HFF-Myc (cell line): ENCODE measurements around the gene SERPINC1.
"Not testable (repeated sequence)": the region's sequence is repeated elsewhere in the genome, so short reads cannot be mapped to it uniquely, and the experiment has no call there.

Experiments used
- DNase-seq: peaks from one replicate; pipeline ENCODE4 v3.0.0-alpha.2; 2011; ENCODE audit warnings: low read depth; ENCODE audit errors: extremely low read depth
- H3K4me3 ChIP-seq: replicated peaks from 2 replicates; pipeline ENCODE4 v1.5.1; 2011; ENCODE audit warnings: low read depth, mild to moderate bottlenecking, control low read depth, low read length
- CTCF ChIP-seq: IDR thresholded peaks from 2 replicates; pipeline ENCODE4 v1.5.1; 2012; ENCODE audit warnings: mild to moderate bottlenecking, low read depth, low read length, control low read depth; ENCODE audit errors: missing control alignments

The SERPINC1 gene

GRCh38 chr1:173934440-173934839, 17.3 kb upstream of the SERPINC1 start:
- H3K4me3 ChIP-seq, result no peak overlapping the region
- no peak for DNase-seq
- TF ChIP-seq CTCF, result no peak

- not testable (repeated sequence) for DNase-seq, H3K4me3 ChIP-seq
Measured at GRCh38 chr1:173930541-173930940, 13.4 kb upstream of the SERPINC1 start.

- no peak for DNase-seq
- no peak overlapping the region for H3K4me3 ChIP-seq
- TF ChIP-seq CTCF, result no peak
Measured at GRCh38 chr1:173925306-173926242, 8.4 kb upstream of the SERPINC1 start.

GRCh38 chr1:173920861-173921260, 3.7 kb upstream of the SERPINC1 start:
- no peak for TF ChIP-seq CTCF
- H3K4me3 ChIP-seq, result no peak overlapping the region
- no peak for DNase-seq

GRCh38 chr1:173917635-173918493, 737 bp upstream of the SERPINC1 start:
- no peak overlapping the region for H3K4me3 ChIP-seq
- no peak for DNase-seq
- TF ChIP-seq CTCF, result no peak

GRCh38 chr1:173916667-173917066, 460 bp downstream of the SERPINC1 start:
- TF ChIP-seq CTCF, result no peak
- no peak overlapping the region for H3K4me3 ChIP-seq
- no peak for DNase-seq

- no peak for DNase-seq
- TF ChIP-seq CTCF, result no peak
- H3K4me3 ChIP-seq, result no peak overlapping the region
Measured at GRCh38 chr1:173915596-173915995, 1.5 kb downstream of the SERPINC1 start.
